ENCODE data around the gene MFSD12.
A peak's percentile ranks its signal among the peaks of the same experiment; 100 is the strongest.
"Not testable (repeated sequence)": the region's sequence is repeated elsewhere in the genome, so short reads cannot be mapped to it uniquely, and the experiment has no call there.

MFSD12 gene

DNA sequence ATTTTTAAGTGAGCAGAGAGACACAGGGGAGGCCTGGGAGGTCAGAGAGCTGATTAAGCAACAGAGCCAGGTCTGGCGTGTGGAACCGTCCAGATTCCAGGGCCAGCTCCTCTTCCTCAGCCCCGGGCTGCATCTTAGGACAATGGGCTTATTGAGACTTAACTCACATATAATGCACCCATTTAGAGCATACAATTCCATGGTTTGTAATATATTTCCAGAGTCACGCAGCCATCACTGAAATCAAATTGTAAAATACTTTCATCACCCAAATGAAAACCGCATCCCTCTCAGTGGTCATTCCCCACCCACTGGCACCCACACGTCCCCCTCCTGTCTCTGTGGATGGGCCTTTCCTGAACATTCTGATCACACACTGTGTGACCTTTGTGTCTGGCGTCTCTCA, 13.2 kb upstream of the MFSD12 start (continued):
- TF ChIP-seq, protein P1, sequence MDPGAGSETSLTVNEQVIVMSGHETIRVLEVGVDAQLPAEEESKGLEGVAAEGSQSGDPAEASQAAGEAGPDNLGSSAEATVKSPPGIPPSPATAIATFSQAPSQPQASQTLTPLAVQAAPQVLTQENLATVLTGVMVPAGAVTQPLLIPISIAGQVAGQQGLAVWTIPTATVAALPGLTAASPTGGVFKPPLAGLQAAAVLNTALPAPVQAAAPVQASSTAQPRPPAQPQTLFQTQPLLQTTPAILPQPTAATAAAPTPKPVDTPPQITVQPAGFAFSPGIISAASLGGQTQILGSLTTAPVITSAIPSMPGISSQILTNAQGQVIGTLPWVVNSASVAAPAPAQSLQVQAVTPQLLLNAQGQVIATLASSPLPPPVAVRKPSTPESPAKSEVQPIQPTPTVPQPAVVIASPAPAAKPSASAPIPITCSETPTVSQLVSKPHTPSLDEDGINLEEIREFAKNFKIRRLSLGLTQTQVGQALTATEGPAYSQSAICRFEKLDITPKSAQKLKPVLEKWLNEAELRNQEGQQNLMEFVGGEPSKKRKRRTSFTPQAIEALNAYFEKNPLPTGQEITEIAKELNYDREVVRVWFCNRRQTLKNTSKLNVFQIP (CRISPR knock-in tag; IDR thresholded peaks at IDR 0.05; ENCODE audit: borderline replicate concordance, low read depth), result no peak
- TF ChIP-seq BACH2 (CRISPR knock-in tag; IDR thresholded peaks at IDR 0.05; ENCODE audit: borderline replicate concordance) (no peak), OSR1 (CRISPR knock-in tag; IDR thresholded peaks at IDR 0.05) (no peak)

DNA sequence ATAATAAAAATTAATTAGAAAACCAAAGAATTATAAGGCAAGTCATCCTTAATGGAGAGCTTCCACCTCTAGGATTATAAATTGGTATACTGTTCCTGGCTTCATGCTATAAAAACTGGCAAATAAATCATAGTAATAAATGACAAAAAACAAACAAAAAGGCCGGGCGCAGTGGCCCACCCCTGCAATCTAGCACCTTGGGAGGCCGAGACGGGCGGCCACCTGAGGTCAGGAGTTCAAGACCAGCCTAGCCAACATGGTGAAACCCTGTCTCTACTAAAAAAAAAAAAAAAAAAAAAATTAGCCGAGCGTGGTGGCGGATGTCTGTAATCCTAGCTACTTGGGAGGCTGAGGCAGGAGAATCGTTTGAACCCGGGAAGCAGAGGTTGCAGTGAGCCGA, 12.7 kb upstream of the MFSD12 start:
- not testable (repeated sequence) for ATAC-seq

DNA sequence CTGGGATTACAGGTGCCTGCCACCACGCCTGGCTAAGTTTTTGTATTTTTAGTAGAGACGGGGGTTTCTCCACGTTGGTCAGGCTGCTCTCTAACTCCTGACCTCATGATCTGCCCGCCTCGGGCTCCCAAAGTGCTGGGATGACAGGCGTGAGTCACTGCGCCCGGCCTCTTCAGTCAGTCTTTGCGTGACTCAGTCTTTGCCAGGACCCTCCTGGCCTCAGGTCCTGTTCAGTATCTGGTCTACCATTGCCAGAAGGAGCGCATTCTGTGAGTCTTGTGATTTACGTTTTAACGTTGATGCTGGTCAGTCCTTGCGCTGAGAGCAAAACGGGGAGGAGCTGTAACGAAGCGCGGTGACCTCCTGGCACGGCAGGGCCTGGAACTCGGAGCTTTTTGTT, 7.8 kb upstream of the MFSD12 start:
- ATAC-seq, result peak; percentile 86
- TF ChIP-seq, protein P2, sequence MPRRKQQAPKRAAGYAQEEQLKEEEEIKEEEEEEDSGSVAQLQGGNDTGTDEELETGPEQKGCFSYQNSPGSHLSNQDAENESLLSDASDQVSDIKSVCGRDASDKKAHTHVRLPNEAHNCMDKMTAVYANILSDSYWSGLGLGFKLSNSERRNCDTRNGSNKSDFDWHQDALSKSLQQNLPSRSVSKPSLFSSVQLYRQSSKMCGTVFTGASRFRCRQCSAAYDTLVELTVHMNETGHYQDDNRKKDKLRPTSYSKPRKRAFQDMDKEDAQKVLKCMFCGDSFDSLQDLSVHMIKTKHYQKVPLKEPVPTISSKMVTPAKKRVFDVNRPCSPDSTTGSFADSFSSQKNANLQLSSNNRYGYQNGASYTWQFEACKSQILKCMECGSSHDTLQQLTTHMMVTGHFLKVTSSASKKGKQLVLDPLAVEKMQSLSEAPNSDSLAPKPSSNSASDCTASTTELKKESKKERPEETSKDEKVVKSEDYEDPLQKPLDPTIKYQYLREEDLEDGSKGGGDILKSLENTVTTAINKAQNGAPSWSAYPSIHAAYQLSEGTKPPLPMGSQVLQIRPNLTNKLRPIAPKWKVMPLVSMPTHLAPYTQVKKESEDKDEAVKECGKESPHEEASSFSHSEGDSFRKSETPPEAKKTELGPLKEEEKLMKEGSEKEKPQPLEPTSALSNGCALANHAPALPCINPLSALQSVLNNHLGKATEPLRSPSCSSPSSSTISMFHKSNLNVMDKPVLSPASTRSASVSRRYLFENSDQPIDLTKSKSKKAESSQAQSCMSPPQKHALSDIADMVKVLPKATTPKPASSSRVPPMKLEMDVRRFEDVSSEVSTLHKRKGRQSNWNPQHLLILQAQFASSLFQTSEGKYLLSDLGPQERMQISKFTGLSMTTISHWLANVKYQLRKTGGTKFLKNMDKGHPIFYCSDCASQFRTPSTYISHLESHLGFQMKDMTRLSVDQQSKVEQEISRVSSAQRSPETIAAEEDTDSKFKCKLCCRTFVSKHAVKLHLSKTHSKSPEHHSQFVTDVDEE (CRISPR knock-in tag; IDR thresholded peaks at IDR 0.05), result no peak
- no peak for TF ChIP-seq ZFP30 (CRISPR knock-in tag; IDR thresholded peaks at IDR 0.05)
- no peak for TF ChIP-seq ESRRG (CRISPR knock-in tag; IDR thresholded peaks at IDR 0.05)
- TF ChIP-seq OSR1 (CRISPR knock-in tag; IDR thresholded peaks at IDR 0.05), result no peak
- TF ChIP-seq, protein P3, sequence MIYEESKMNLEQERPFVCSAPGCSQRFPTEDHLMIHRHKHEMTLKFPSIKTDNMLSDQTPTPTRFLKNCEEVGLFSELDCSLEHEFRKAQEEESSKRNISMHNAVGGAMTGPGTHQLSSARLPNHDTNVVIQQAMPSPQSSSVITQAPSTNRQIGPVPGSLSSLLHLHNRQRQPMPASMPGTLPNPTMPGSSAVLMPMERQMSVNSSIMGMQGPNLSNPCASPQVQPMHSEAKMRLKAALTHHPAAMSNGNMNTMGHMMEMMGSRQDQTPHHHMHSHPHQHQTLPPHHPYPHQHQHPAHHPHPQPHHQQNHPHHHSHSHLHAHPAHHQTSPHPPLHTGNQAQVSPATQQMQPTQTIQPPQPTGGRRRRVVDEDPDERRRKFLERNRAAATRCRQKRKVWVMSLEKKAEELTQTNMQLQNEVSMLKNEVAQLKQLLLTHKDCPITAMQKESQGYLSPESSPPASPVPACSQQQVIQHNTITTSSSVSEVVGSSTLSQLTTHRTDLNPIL (CRISPR knock-in tag; IDR thresholded peaks at IDR 0.05; ENCODE audit: low read depth), result no peak
- no peak for TF ChIP-seq ARNTL (CRISPR knock-in tag; IDR thresholded peaks at IDR 0.05; ENCODE audit: borderline replicate concordance, low read depth)
- TF ChIP-seq, protein P4, sequence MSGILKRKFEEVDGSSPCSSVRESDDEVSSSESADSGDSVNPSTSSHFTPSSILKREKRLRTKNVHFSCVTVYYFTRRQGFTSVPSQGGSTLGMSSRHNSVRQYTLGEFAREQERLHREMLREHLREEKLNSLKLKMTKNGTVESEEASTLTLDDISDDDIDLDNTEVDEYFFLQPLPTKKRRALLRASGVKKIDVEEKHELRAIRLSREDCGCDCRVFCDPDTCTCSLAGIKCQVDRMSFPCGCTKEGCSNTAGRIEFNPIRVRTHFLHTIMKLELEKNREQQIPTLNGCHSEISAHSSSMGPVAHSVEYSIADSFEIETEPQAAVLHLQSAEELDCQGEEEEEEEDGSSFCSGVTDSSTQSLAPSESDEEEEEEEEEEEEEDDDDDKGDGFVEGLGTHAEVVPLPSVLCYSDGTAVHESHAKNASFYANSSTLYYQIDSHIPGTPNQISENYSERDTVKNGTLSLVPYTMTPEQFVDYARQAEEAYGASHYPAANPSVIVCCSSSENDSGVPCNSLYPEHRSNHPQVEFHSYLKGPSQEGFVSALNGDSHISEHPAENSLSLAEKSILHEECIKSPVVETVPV (CRISPR knock-in tag; IDR thresholded peaks at IDR 0.05), result no peak
- TF ChIP-seq ISL1 (CRISPR knock-in tag; IDR thresholded peaks at IDR 0.05), result no peak
- no peak for TF ChIP-seq TOX (CRISPR knock-in tag; IDR thresholded peaks at IDR 0.05; ENCODE audit: borderline replicate concordance)
- no peak for TF ChIP-seq ZNF70 (CRISPR knock-in tag; IDR thresholded peaks at IDR 0.05)
- no peak for TF ChIP-seq TCF4 (CRISPR knock-in tag; IDR thresholded peaks at IDR 0.05; ENCODE audit: borderline replicate concordance)

DNA sequence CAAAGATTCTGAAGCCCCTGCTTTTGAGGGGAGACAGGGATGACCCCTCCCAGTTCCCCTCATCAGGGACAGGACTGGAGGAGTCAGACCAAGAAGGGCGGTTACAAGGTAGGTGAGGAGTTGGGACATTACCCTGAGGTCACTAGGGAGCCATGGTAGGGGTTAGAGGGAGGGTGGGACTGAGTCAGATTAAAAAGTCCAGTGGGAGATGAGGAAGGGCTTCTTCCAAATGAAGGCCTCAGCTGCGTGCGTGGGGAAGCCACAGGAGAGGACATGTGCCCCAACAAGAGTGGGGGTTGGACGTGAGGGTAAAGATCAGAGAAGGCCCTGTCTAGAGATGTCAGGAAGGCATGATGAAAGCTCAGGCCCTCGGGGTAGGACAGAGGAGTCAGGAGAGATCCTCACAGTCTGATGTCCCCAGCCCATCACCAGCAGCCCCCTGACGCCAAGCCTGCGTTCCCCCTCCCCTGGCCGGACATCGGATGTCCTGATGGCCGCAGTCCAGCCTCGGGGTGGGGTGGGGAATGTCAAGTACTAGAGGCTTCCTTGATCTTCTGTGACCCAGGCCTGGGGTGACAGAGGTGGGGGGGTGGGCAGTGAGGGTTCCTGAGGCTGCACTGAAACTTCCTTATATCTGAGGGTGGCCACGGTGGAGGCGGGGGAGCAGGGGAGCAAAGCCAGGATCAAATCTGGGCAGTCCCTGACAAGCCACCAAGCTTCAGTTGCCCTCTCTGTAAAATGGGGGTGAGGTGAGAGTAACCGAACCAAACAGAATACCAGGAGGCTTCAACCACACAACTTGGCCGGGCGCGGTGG, 6.5 kb upstream of the MFSD12 start:
- TF ChIP-seq, protein P4 (CRISPR knock-in tag; IDR thresholded peaks at IDR 0.05), result no peak
- no peak for TF ChIP-seq TCF4 (CRISPR knock-in tag; IDR thresholded peaks at IDR 0.05; ENCODE audit: borderline replicate concordance)
- no peak for TF ChIP-seq BACH2 (CRISPR knock-in tag; IDR thresholded peaks at IDR 0.05; ENCODE audit: borderline replicate concordance)
- no peak for TF ChIP-seq ZNF565 (CRISPR knock-in tag; conservative IDR thresholded peaks at IDR 0.05; ENCODE audit: low read depth)
- no peak for TF ChIP-seq ZFP3 (CRISPR knock-in tag; IDR thresholded peaks at IDR 0.05)
- no peak for TF ChIP-seq ISL1 (CRISPR knock-in tag; IDR thresholded peaks at IDR 0.05)
- TF ChIP-seq, protein P3 (CRISPR knock-in tag; IDR thresholded peaks at IDR 0.05; ENCODE audit: low read depth), result no peak
- ATAC-seq, result no peak

All from SK-N-SH treated with all-trans-retinoic acid at 6 μM for 48 hours (cell line).